Keratinocyte (primary cell): Measurements from ENCODE around the gene LIN28B. TPM values are rescaled to one million over a fixed set of nuclear protein-coding genes. Genes with fewer than 3 reads are reported as not detected.

Source experiments
- DNase-seq: peaks from one replicate; pipeline ENCODE4 v3.0.0-alpha.2; 2011; ENCODE audit warnings: low read depth, missing footprints, low spot score
- FAIRE-seq: peaks from 2 replicates; lab custom pipeline; 2011; peaks lifted over from hg19 to GRCh38; lab: Jason Lieb, UNC
- H2AFZ ChIP-seq: 2 replicates; pipeline ENCODE4 v1.6.0; 2012; ENCODE audit warnings: low read length, control low read depth, inconsistent platforms; ENCODE audit not compliant: control insufficient read depth
- H3K27ac ChIP-seq: 2 replicates; pipeline ENCODE4 v1.5.1; 2011; ENCODE audit warnings: low read length; ENCODE audit not compliant: control insufficient read depth, insufficient read depth
- H3K27me3 ChIP-seq: 3 replicates; pipeline ENCODE4 v1.6.0; 2011; ENCODE audit warnings: low read length; ENCODE audit not compliant: control insufficient read depth, insufficient read depth; ENCODE audit errors: extremely low read depth
- H3K36me3 ChIP-seq, 2 experiments: 2 replicates in 1 of 2; 3 replicates in 1 of 2; pipeline ENCODE4 v1.5.1; 2011; ENCODE audit warnings: low read length in 2 of 2, mild to moderate bottlenecking in 1 of 2; ENCODE audit not compliant: control insufficient read depth in 2 of 2, insufficient read depth in 2 of 2; ENCODE audit errors: extremely low read depth in 1 of 2
- H3K4me1 ChIP-seq: 3 replicates; pipeline ENCODE4 v1.5.1; 2011; ENCODE audit warnings: low read length; ENCODE audit not compliant: control insufficient read depth, insufficient read depth; ENCODE audit errors: extremely low read depth
- H3K4me2 ChIP-seq: 3 replicates; pipeline ENCODE4 v1.6.0; 2011; ENCODE audit warnings: low read depth, low read length; ENCODE audit not compliant: control insufficient read depth, insufficient read depth; ENCODE audit errors: extremely low read depth
- H3K4me3 ChIP-seq, 3 experiments: fragments of 200-600 bp in 1 of 3; sonication (generic) in 1 of 3; 2 replicates in 2 of 3; 3 replicates in 1 of 3; pipeline ENCODE4 v1.5.1; 2011 to 2016; ENCODE audit warnings: low read length in 3 of 3, mild to moderate bottlenecking in 3 of 3, control low read depth in 2 of 3, inconsistent platforms in 1 of 3, low read depth in 1 of 3, mixed read lengths in 1 of 3, mixed run types in 1 of 3, moderate library complexity in 1 of 3; ENCODE audit not compliant: control insufficient read depth in 2 of 3, insufficient read depth in 2 of 3; ENCODE audit errors: extremely low read depth in 1 of 3
- H3K79me2 ChIP-seq: 2 replicates; pipeline ENCODE4 v1.6.0; 2012; ENCODE audit warnings: low read length; ENCODE audit not compliant: control insufficient read depth, insufficient read depth
- H3K9ac ChIP-seq: 3 replicates; pipeline ENCODE4 v1.6.0; 2011; ENCODE audit warnings: low read length; ENCODE audit not compliant: control insufficient read depth, insufficient read depth; ENCODE audit errors: extremely low read depth
- H3K9me1 ChIP-seq: 3 replicates; pipeline ENCODE4 v1.6.0; 2011; ENCODE audit warnings: low read length; ENCODE audit not compliant: control insufficient read depth, insufficient read depth; ENCODE audit errors: extremely low read depth
- H3K9me3 ChIP-seq: 2 replicates; pipeline ENCODE4 v1.5.1; 2012; ENCODE audit warnings: low read depth, low read length; ENCODE audit not compliant: control insufficient read depth
- H4K20me1 ChIP-seq: 3 replicates; pipeline ENCODE4 v1.6.0; 2011; ENCODE audit warnings: low read length; ENCODE audit not compliant: control insufficient read depth, insufficient read depth; ENCODE audit errors: extremely low read depth
- EZH2 ChIP-seq: IDR thresholded peaks from one replicate; pipeline ENCODE4 v1.6.1; 2012; ENCODE audit warnings: inconsistent platforms, mild to moderate bottlenecking, low read length, moderate library complexity
- dilution Hi-C: fragments of 300-500 bp; cut with MboI; formaldehyde crosslinking; loops from one replicate; pipeline ENCODE4 v1.7.0; 2020; ENCODE audit warnings: low sequenced_read_pairs; ENCODE audit not compliant: extremely low pct_ligation_motif_present
- polyA plus RNA-seq, 5 experiments: library from polyadenylated mRNA; depleted of rRNA in 3 of 5; stranded (reverse) in 3 of 5; stranded (forward) in 1 of 5; unstranded in 1 of 5; fragments of >200 nt; gene quantifications; 1 replicate in 1 of 5; 2 replicates in 3 of 5; 3 replicates in 1 of 5; pipeline versions ENCODE4 v1.2.1 to v1.2.3, GENCODE V29; 2011 to 2012; ENCODE audit warnings: missing spikeins in 2 of 5, low read depth in 1 of 5, low replicate concordance in 1 of 5
- TF ChIP-seq, protein P1 (sequence below), 3 experiments: IDR thresholded peaks in 1 of 3; conservative IDR thresholded peaks in 1 of 3; optimal IDR thresholded peaks in 1 of 3; 2 replicates in 2 of 3; 3 replicates in 1 of 3; pipeline versions ENCODE3 to v1.5.1; 2011; ENCODE audit warnings: low read length in 3 of 3, mild to moderate bottlenecking in 3 of 3, moderate library complexity in 2 of 3, control low read depth in 1 of 3, inconsistent platforms in 1 of 3; ENCODE audit not compliant: insufficient read depth in 2 of 3; ENCODE audit errors: extremely low read depth in 1 of 3

Gene LIN28B
- polyA plus RNA-seq, 1 donor (not counting 4 experiments of a cell fraction or from before 2014, with no cell fraction given), result not detected

DNA sequence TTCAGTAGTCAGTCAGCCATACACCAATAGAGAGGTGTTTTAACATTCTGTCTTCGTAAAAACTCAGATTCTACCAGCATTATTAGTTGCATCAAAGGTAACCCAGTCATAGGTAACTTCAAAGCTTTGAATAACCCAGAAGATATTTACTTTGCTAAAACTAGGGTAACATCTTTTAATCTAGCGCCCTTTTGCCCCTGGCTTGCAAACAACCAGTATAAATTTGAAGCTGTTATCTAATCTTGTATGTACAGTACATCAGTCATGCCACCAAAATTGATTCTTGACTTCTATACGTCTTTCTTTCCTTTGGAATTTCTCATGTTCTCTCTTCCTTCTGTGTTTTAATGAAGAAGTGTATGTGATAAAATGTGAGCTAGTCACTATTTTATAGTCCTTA is 109.3 kb downstream of the LIN28B start:
- Histone ChIP-seq H3K9ac (no peak overlapping the region), H3K4me2 (no peak overlapping the region), H2AFZ (no peak overlapping the region), H3K4me3 (no peak overlapping the region), H3K9me1 (no peaks in the 10 kb centered on the region), H3K27ac (no peak overlapping the region), H3K4me1 (no peaks in the 10 kb centered on the region), H3K79me2 (no peaks in the 10 kb centered on the region), H3K9me3 (no peaks in the 10 kb centered on the region), H4K20me1 (no peaks in the 10 kb centered on the region), H3K27me3 (peaks cover 8% of the 10 kb centered on the region), H3K36me3 (no peaks in the 10 kb centered on the region)
- FAIRE-seq (no peak), DNase-seq (no peak)
- no peak for TF ChIP-seq EZH2
- TF ChIP-seq, protein P1, sequence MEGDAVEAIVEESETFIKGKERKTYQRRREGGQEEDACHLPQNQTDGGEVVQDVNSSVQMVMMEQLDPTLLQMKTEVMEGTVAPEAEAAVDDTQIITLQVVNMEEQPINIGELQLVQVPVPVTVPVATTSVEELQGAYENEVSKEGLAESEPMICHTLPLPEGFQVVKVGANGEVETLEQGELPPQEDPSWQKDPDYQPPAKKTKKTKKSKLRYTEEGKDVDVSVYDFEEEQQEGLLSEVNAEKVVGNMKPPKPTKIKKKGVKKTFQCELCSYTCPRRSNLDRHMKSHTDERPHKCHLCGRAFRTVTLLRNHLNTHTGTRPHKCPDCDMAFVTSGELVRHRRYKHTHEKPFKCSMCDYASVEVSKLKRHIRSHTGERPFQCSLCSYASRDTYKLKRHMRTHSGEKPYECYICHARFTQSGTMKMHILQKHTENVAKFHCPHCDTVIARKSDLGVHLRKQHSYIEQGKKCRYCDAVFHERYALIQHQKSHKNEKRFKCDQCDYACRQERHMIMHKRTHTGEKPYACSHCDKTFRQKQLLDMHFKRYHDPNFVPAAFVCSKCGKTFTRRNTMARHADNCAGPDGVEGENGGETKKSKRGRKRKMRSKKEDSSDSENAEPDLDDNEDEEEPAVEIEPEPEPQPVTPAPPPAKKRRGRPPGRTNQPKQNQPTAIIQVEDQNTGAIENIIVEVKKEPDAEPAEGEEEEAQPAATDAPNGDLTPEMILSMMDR (optimal IDR thresholded peaks at IDR 0.05 in 1 of 3, IDR thresholded peaks at IDR 0.05 in 1 of 3, conservative IDR thresholded peaks at IDR 0.05 in 1 of 3; ENCODE audit: extremely low read depth in 1 of 3, insufficient read depth in 2 of 3, low read length in 3 of 3), result no peak
- dilution Hi-C loops, result no loop called here

DNA sequence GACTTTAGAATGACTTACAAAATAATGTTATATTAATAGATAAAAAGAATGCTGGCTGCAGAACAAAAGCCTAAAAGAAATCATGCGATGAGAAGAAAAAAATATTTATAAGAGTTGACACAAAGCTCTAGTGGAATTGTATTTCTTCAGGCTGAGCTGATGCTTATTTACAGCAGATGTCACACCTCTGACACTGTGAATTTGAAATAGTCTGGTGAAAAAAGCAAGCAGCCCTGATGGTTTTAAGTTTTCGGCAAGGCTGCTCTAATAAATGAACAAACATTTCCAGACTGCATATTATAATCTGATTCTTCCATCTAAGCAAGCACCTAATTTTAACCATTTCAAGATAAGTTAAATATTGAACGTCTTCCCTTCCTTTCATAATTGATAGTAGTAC is 109.9 kb downstream of the LIN28B start:
- Histone ChIP-seq H3K4me3 (no peak overlapping the region), H3K27ac (no peak overlapping the region), H4K20me1 (no peaks in the 10 kb centered on the region), H3K9me3 (no peaks in the 10 kb centered on the region), H3K27me3 (peaks cover 8% of the 10 kb centered on the region), H2AFZ (no peak overlapping the region), H3K9me1 (no peaks in the 10 kb centered on the region), H3K9ac (no peak overlapping the region), H3K4me2 (no peak overlapping the region), H3K4me1 (no peaks in the 10 kb centered on the region), H3K79me2 (no peaks in the 10 kb centered on the region), H3K36me3 (no peaks in the 10 kb centered on the region)
- DNase-seq (no peak), FAIRE-seq (no peak)
- TF ChIP-seq, protein P1 (optimal IDR thresholded peaks at IDR 0.05 in 1 of 3, IDR thresholded peaks at IDR 0.05 in 1 of 3, conservative IDR thresholded peaks at IDR 0.05 in 1 of 3; ENCODE audit: extremely low read depth in 1 of 3, insufficient read depth in 2 of 3, low read length in 3 of 3), result no peak
- no peak for TF ChIP-seq EZH2
- dilution Hi-C loops, result no loop called here
